H9 (cell line): ENCODE data around the gene ARHGEF12. TPM values are rescaled to one million over a fixed set of nuclear protein-coding genes. Genes with fewer than 3 reads are reported as not detected.

Experiments
- DNase-seq: peaks from one replicate; pipeline ENCODE4 v3.0.0-alpha.2; 2017
- H2AFZ ChIP-seq: one replicate; pipeline ENCODE4 v1.6.1; 2013; ENCODE audit warnings: mild to moderate bottlenecking, low read length, control low read depth, moderate library complexity
- H2AK5ac ChIP-seq: 2 replicates; pipeline ENCODE4 v1.6.1; 2013; ENCODE audit warnings: low read length, control low read depth, mixed read lengths; ENCODE audit not compliant: insufficient read length
- H2BK120ac ChIP-seq: one replicate; pipeline ENCODE4 v1.6.1; 2013; ENCODE audit warnings: low read depth, mild to moderate bottlenecking, low read length, control low read depth, inconsistent platforms; ENCODE audit not compliant: poor library complexity, severe bottlenecking
- H2BK12ac ChIP-seq: 2 replicates; pipeline ENCODE4 v1.6.1; 2013; ENCODE audit warnings: low read length, control low read depth, mixed read lengths, low read depth; ENCODE audit not compliant: insufficient read length
- H2BK15ac ChIP-seq: 2 replicates; pipeline ENCODE4 v1.6.1; 2013; ENCODE audit warnings: low read depth, low read length, control low read depth
- H2BK20ac ChIP-seq: one replicate; pipeline ENCODE4 v1.6.1; 2013; ENCODE audit warnings: low read depth, mild to moderate bottlenecking, low read length, control low read depth, inconsistent platforms; ENCODE audit not compliant: poor library complexity, severe bottlenecking
- H2BK5ac ChIP-seq: 2 replicates; pipeline ENCODE4 v1.6.1; 2013; ENCODE audit warnings: low read length, control low read depth, mixed read lengths; ENCODE audit not compliant: insufficient read length
- H3K14ac ChIP-seq: 2 replicates; pipeline ENCODE4 v1.6.1; 2013; ENCODE audit warnings: low read length, control low read depth; ENCODE audit not compliant: insufficient read depth
- H3K18ac ChIP-seq: 2 replicates; pipeline ENCODE4 v1.6.1; 2013; ENCODE audit warnings: low read depth, mild to moderate bottlenecking, mixed read lengths, low read length, control low read depth; ENCODE audit not compliant: insufficient read length
- H3K23ac ChIP-seq: 2 replicates; pipeline ENCODE4 v1.6.1; 2013; ENCODE audit warnings: low read length, control low read depth, mixed read lengths, low read depth; ENCODE audit not compliant: insufficient read length
- H3K23me2 ChIP-seq: 2 replicates; pipeline ENCODE4 v1.6.1; 2013; ENCODE audit warnings: low read depth, mild to moderate bottlenecking, mixed read lengths, low read length, control low read depth; ENCODE audit not compliant: insufficient read length, poor library complexity, severe bottlenecking
- H3K27ac ChIP-seq: 2 replicates; pipeline ENCODE4 v1.5.1; 2013; ENCODE audit warnings: low read length, control low read depth, mixed read lengths, low read depth; ENCODE audit not compliant: insufficient read length
- H3K27me3 ChIP-seq: 2 replicates; pipeline ENCODE4 v1.6.1; 2013; ENCODE audit warnings: low read length, control low read depth, inconsistent platforms; ENCODE audit not compliant: insufficient read depth
- H3K4ac ChIP-seq: 2 replicates; pipeline ENCODE4 v1.6.1; 2013; ENCODE audit warnings: low read depth, mild to moderate bottlenecking, control low read depth, inconsistent platforms, low read length, moderate library complexity
- H3K4me1 ChIP-seq: 2 replicates; pipeline ENCODE4 v1.6.1; 2013; ENCODE audit warnings: low read length, control low read depth, inconsistent platforms; ENCODE audit not compliant: insufficient read depth
- H3K4me2 ChIP-seq: 2 replicates; pipeline ENCODE4 v1.6.1; 2013; ENCODE audit warnings: low read length, control low read depth, mixed read lengths; ENCODE audit not compliant: insufficient read length, insufficient read depth
- H3K56ac ChIP-seq: 2 replicates; pipeline ENCODE4 v1.6.1; 2013; ENCODE audit warnings: low read depth, mild to moderate bottlenecking, mixed read lengths, low read length, control low read depth; ENCODE audit not compliant: insufficient read length
- H3K79me1 ChIP-seq: 2 replicates; pipeline ENCODE4 v1.6.1; 2013; ENCODE audit warnings: low read depth, mild to moderate bottlenecking, moderate library complexity, low read length, control low read depth, inconsistent platforms; ENCODE audit not compliant: insufficient read depth, poor library complexity, severe bottlenecking
- H3K79me2 ChIP-seq: 2 replicates; pipeline ENCODE4 v1.6.1; 2013; ENCODE audit warnings: low read length, control low read depth, inconsistent platforms; ENCODE audit not compliant: insufficient read depth
- H3K9ac ChIP-seq: 2 replicates; pipeline ENCODE4 v1.6.1; 2013; ENCODE audit warnings: low read length, control low read depth, mixed read lengths; ENCODE audit not compliant: insufficient read length; ENCODE audit errors: extremely low read depth
- H3K9me3 ChIP-seq: one replicate; pipeline ENCODE4 v1.6.1; 2013; ENCODE audit warnings: low read depth, low read length, inconsistent platforms; ENCODE audit not compliant: control insufficient read depth
- H3T11ph ChIP-seq: one replicate; pipeline ENCODE4 v1.6.1; 2013; ENCODE audit warnings: mild to moderate bottlenecking, low read length, control low read depth, inconsistent platforms
- H4K20me1 ChIP-seq: one replicate; pipeline ENCODE4 v1.6.1; 2013; ENCODE audit not compliant: control insufficient read depth, insufficient read length, insufficient read depth
- H4K5ac ChIP-seq: 2 replicates; pipeline ENCODE4 v1.6.1; 2013; ENCODE audit warnings: low read depth, mild to moderate bottlenecking, mixed read lengths, low read length, control low read depth; ENCODE audit not compliant: insufficient read length
- H4K8ac ChIP-seq: replicated peaks from 2 replicates; pipeline ENCODE4 v1.6.1; 2013; ENCODE audit warnings: low read length, control low read depth, mixed read lengths, low read depth; ENCODE audit not compliant: insufficient read length
- H4K91ac ChIP-seq: 2 replicates; pipeline ENCODE4 v1.6.1; 2013; ENCODE audit warnings: low read depth, mild to moderate bottlenecking, moderate library complexity, mixed read lengths, low read length, control low read depth; ENCODE audit not compliant: insufficient read length
- H3K27ac Mint-ChIP-seq, 3 experiments: 2 replicates in 2 of 3; 3 replicates in 1 of 3; pipeline ENCODE4 v1.8.0; 2020 to 2021; ENCODE audit warnings: mixed read lengths in 3 of 3, mild to moderate bottlenecking in 1 of 3, moderate library complexity in 1 of 3
- H3K27me3 Mint-ChIP-seq: 2 replicates; pipeline ENCODE4 v1.8.0; 2021; ENCODE audit warnings: low read depth, mild to moderate bottlenecking, moderate library complexity, mixed read lengths
- H3K36me3 Mint-ChIP-seq, 3 experiments: 2 replicates in 2 of 3; 3 replicates in 1 of 3; pipeline ENCODE4 v1.8.0; 2020 to 2021; ENCODE audit warnings: low read depth in 3 of 3, mixed read lengths in 3 of 3; ENCODE audit not compliant: insufficient read depth in 1 of 3
- H3K4me1 Mint-ChIP-seq, 2 experiments: 2 replicates each; pipeline ENCODE4 v1.8.0; 2020; ENCODE audit warnings: mixed read lengths in 2 of 2
- H3K4me3 Mint-ChIP-seq, 2 experiments: 2 replicates in 1 of 2; 3 replicates in 1 of 2; pipeline ENCODE4 v1.8.0; 2020 to 2021; ENCODE audit warnings: mild to moderate bottlenecking in 2 of 2, mixed read lengths in 2 of 2, moderate library complexity in 1 of 2
- H3K9me3 Mint-ChIP-seq, 2 experiments: 2 replicates in 1 of 2; 3 replicates in 1 of 2; pipeline ENCODE4 v1.8.0; 2020; ENCODE audit warnings: mild to moderate bottlenecking in 2 of 2, mixed read lengths in 2 of 2, moderate library complexity in 1 of 2
- CTCF ChIP-seq: fragments of 200-600 bp; sonication (generic); conservative IDR thresholded peaks from 3 replicates; pipeline ENCODE4 v1.8.0; 2021; ENCODE audit warnings: antibody characterized with exemption, mild to moderate bottlenecking
- total RNA-seq: library from RNA; stranded (reverse); gene quantifications from 2 replicates; pipeline ENCODE4 v1.2.1, GENCODE V29; 2021

ARHGEF12 gene
- total RNA-seq, 1 experiment from 2014 or later: 27.0 TPM

DNA sequence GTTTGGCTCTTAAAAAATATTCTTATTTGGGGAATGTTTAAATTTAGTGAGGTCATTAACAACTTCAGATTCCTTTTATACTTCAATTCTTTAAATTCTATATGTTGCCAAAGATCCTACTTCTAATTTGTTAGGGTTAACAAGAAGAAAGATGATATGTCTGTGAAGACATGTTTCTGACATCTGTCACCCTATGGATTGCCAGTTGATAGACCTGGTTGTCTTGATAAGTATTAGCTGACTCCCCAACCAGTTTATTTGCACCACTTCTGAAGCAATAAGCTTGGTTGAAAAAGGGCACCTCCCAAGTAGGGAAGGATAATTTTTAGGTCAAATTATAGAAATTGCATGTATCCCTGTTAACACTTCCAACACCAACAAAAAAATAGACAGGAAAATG, 29.3 kb downstream of the ARHGEF12 start:
- H3K27me3 Mint-ChIP-seq: no peaks in the 10 kb centered on the region
- peaks cover 0 to 5% (median 0%) of the 10 kb centered on the region in 3 experiments; a peak in 2 of 7 replicates for H3K36me3 Mint-ChIP-seq
- Histone ChIP-seq H3K27me3 (no peaks in the 10 kb centered on the region), H3K9me3 (no peaks in the 10 kb centered on the region), H4K20me1 (no peaks in the 10 kb centered on the region), H3T11ph (no peak overlapping the region), H2BK120ac (no peak overlapping the region), H3K4ac (no peak overlapping the region), H3K9ac (no peak overlapping the region), H3K23me2 (no peaks in the 10 kb centered on the region), H3K23ac (no peak overlapping the region), H4K5ac (no peak overlapping the region), H2AK5ac (no peak overlapping the region), H2BK5ac (no peak overlapping the region), H3K14ac (no peak overlapping the region), H2BK12ac (no peak overlapping the region), H3K27ac (no peak overlapping the region), H4K8ac (no peak overlapping the region), H3K56ac (no peak overlapping the region), H3K79me1 (peaks cover 3% of the 10 kb centered on the region), H2BK20ac (no peak overlapping the region), H2BK15ac (no peak overlapping the region), H4K91ac (no peak overlapping the region), H3K4me1 (no peaks in the 10 kb centered on the region), H3K79me2 (peaks cover 2% of the 10 kb centered on the region; the same call in 1 of the 2 replicates), H3K18ac (no peak overlapping the region), H2AFZ (no peak overlapping the region), H3K4me2 (no peak overlapping the region)
- peaks cover 0 to 5% of the 10 kb centered on the region in 2 experiments; a peak in 2 of 5 replicates for H3K9me3 Mint-ChIP-seq
- no peak overlapping the region for H3K4me3 Mint-ChIP-seq
- H3K4me1 Mint-ChIP-seq: peaks cover 4 to 11% of the 10 kb centered on the region in 2 experiments
- H3K27ac Mint-ChIP-seq: no peak overlapping the region
- no peak for DNase-seq
- TF ChIP-seq CTCF: no peak
